ENCODE measurements around the gene CD83. TPM values are rescaled to one million over a fixed set of nuclear protein-coding genes. Genes with fewer than 3 reads are reported as not detected.
"Not testable (repeated sequence)": the region's sequence is repeated elsewhere in the genome, so short reads cannot be mapped to it uniquely, and the experiment has no call there.

The CD83 gene
- total and polyA plus RNA-seq, 9 of the 15 experiments (the other 6 are each of a cell fraction or from before 2014, with no cell fraction given) = 2.5 to 4.1 (median 3.4) TPM

DNA sequence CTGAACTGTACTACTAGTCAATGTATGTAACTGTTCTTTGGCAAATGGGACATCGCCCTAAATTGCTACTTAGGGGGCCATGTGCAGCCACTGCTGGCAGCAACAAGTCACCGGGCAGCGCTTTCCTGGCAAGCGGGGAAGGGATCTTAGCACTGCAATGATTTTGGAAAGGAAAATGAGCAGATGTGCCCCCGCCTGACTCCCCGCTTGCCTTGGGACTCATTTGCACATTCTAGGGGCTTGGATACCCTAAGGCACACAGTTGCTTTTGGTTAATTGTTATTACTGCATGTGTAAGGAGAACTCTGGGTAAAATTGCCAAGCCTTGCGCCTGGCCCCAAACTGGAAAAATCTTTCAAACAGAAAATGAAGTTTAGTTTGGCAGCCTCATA is 32.2 kb downstream of the CD83 start:
- Histone ChIP-seq H4K20me1 (replicated peaks; ENCODE audit: control insufficient read depth, insufficient read depth, low read length) (no peaks in the 10 kb centered on the region), H3K27me3 (ENCODE audit: control insufficient read depth in 2 of 2, insufficient read depth in 2 of 2, low read length in 2 of 2) (peaks cover 18 to 39% of the 10 kb centered on the region in 2 experiments; a peak in 4 of 5 replicates), H3K4me2 (ENCODE audit: insufficient read depth, low read length) (no peak overlapping the region), H3K9me3 (replicated peaks; ENCODE audit: control insufficient read depth, insufficient read depth, low read depth, low read length) (no peaks in the 10 kb centered on the region), H3K36me3 (ENCODE audit: control insufficient read depth, insufficient read depth, low read length) (no peaks in the 10 kb centered on the region), H3K9me1 (ENCODE audit: control insufficient read depth, insufficient read depth, low read length) (no peaks in the 10 kb centered on the region), H3K27ac (ENCODE audit: extremely low read depth, low read depth, low read length) (no peak overlapping the region), H2AFZ (ENCODE audit: low read depth, low read length) (no peak overlapping the region), H3K4me3 (no peak overlapping the region), H3K9ac (ENCODE audit: insufficient read depth in 1 of 2, low read depth in 2 of 2, low read length in 2 of 2) (no peak overlapping the region), H3K4me1 (replicated peaks in 1 of 2; ENCODE audit: control insufficient read depth in 2 of 2, insufficient read depth in 2 of 2, low read length in 2 of 2) (peaks cover under 1 to 18% of the 10 kb centered on the region in 2 experiments; a peak in 2 of 5 replicates), H3K79me2 (ENCODE audit: control insufficient read depth, insufficient read depth, low read length) (no peaks in the 10 kb centered on the region)
- BruUV-seq (replicated peaks) = no TSS peak
- 40% methylated on average over 7 of the region's 7 CpGs for WGBS (ENCODE audit: insufficient coverage, low coverage, missing lambda C conversion rate)
- POLR2A ChIA-PET = interaction anchor here (0.6 to 1.5 kb wide), 2 partner anchors 31 to 62 kb away, joined by 3 read pairs; no protein-coding TSS in a partner anchor
- intact Hi-C loops (cut with micrococcal nuclease) (no loop called here), in situ Hi-C loops (cut with MboI) (loop anchor here (5.0 kb wide), 1 partner anchor 242 kb away; no protein-coding TSS in a partner anchor)
- DNase-seq (ENCODE audit: extremely low read depth in 1 of 4, low spot score in 3 of 4) = no peak
- CTCF ChIA-PET (ENCODE audit: low intra/inter-chr PET ratio) = no interaction called here
- TF ChIP-seq NFE2 (IDR thresholded peaks at IDR 0.05; ENCODE audit: low read depth) = no peak
- TF ChIP-seq SMARCB1 (IDR thresholded peaks at IDR 0.05; ENCODE audit: insufficient read length, low read depth) = no peak
- TF ChIP-seq, protein P1, sequence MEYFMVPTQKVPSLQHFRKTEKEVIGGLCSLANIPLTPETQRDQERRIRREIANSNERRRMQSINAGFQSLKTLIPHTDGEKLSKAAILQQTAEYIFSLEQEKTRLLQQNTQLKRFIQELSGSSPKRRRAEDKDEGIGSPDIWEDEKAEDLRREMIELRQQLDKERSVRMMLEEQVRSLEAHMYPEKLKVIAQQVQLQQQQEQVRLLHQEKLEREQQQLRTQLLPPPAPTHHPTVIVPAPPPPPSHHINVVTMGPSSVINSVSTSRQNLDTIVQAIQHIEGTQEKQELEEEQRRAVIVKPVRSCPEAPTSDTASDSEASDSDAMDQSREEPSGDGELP (CRISPR knock-in tag; IDR thresholded peaks at IDR 0.05; ENCODE audit: borderline replicate concordance) = no peak
- no peak for TF ChIP-seq ZNF134 (CRISPR knock-in tag; conservative IDR thresholded peaks at IDR 0.05)
- TF ChIP-seq SMAD2 (IDR thresholded peaks at IDR 0.05; ENCODE audit: low read depth, low read length) = no peak
- FAIRE-seq = no peak
- no peak for ATAC-seq

DNA sequence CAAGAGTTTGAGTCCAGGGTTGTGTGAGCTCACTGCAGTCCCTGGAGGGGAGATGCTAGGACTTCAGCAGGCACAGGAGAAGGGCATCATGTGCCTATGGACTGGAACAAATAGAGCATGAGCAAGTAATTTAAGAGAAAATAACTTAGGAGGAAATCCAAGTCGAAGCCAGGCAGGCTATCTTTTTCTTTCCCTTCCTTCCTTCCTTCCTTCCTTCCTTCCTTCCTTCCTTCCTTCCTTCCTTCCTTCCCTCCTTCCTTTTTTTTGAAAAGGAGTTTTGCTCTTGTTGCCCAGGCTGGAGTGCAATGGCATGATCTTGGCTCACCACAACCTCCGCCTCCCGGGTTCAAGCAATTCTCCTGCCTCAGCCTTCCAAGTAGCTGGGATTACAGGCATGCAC is 33.7 kb downstream of the CD83 start:
- H3K4me1 ChIP-seq (replicated peaks in 1 of 2; ENCODE audit: control insufficient read depth in 2 of 2, insufficient read depth in 2 of 2, low read length in 2 of 2) = peaks cover 0 to 18% of the 10 kb centered on the region in 2 experiments; a peak in 2 of 5 replicates
- H3K36me3 ChIP-seq (ENCODE audit: control insufficient read depth, insufficient read depth, low read length); H3K4me2 ChIP-seq (ENCODE audit: insufficient read depth, low read length); BruUV-seq (replicated peaks); in situ Hi-C loops (cut with MboI); H3K4me3 ChIP-seq; intact Hi-C loops (cut with micrococcal nuclease); ATAC-seq; CTCF ChIA-PET (ENCODE audit: low intra/inter-chr PET ratio); H3K27ac ChIP-seq (ENCODE audit: extremely low read depth, low read depth, low read length); H4K20me1 ChIP-seq (replicated peaks; ENCODE audit: control insufficient read depth, insufficient read depth, low read length); H3K9me3 ChIP-seq (replicated peaks; ENCODE audit: control insufficient read depth, insufficient read depth, low read depth, low read length); DNase-seq (ENCODE audit: extremely low read depth in 1 of 4, low spot score in 3 of 4); H3K9ac ChIP-seq (ENCODE audit: insufficient read depth in 1 of 2, low read depth in 2 of 2, low read length in 2 of 2); H3K79me2 ChIP-seq (ENCODE audit: control insufficient read depth, insufficient read depth, low read length); FAIRE-seq; H2AFZ ChIP-seq (ENCODE audit: low read depth, low read length); POLR2A ChIA-PET; H3K9me1 ChIP-seq (ENCODE audit: control insufficient read depth, insufficient read depth, low read length): not testable (repeated sequence)
- H3K27me3 ChIP-seq (ENCODE audit: control insufficient read depth in 2 of 2, insufficient read depth in 2 of 2, low read length in 2 of 2) = peaks cover 18 to 28% of the 10 kb centered on the region in 2 experiments; a peak in 4 of 5 replicates
- 16% methylated on average over 3 of the region's 3 CpGs for WGBS (ENCODE audit: insufficient coverage, low coverage, missing lambda C conversion rate)

Measured in K562 (cell line).